Left lung (tissue), 10 donors: ENCODE measurements around the gene CYFIP2. TPM values are rescaled to one million over a fixed set of nuclear protein-coding genes. Genes with fewer than 3 reads are reported as not detected.

ENCODE experiments used
- ATAC-seq: fragments of 200-7000 bp; cut with Tn5 transposase; one replicate; pipeline ENCODE4 v1.9.1; 2020; ENCODE audit warnings: moderate library complexity
- DNase-seq, 4 donors: peaks; one replicate each; pipeline ENCODE4 v3.0.0-alpha.2; 2013 to 2020
- H3K27ac ChIP-seq, 2 donors: fragments of 200-600 bp; sonication (generic) in 1 of 2; one replicate each; pipeline versions ENCODE4 v1.5.0 to v1.8.0; 2020 to 2021
- H3K27me3 ChIP-seq, 2 donors: fragments of 200-600 bp; sonication (generic) in 1 of 2; one replicate each; pipeline versions ENCODE4 v1.5.0 to v1.8.0; 2020 to 2021
- H3K36me3 ChIP-seq, 2 donors: fragments of 200-600 bp; sonication (generic) in 1 of 2; one replicate each; pipeline versions ENCODE4 v1.5.0 to v1.8.0; 2020 to 2021
- H3K4me1 ChIP-seq, 2 donors: fragments of 200-600 bp; one replicate each; pipeline ENCODE4 v1.8.0; 2021
- H3K4me3 ChIP-seq, 2 donors: fragments of 200-600 bp; sonication (generic) in 1 of 2; one replicate each; pipeline versions ENCODE4 v1.5.0 to v1.8.0; 2020 to 2021; ENCODE audit warnings: mild to moderate bottlenecking in 1 of 2
- H3K9me3 ChIP-seq, 2 donors: fragments of 200-600 bp; sonication (generic) in 1 of 2; one replicate each; pipeline versions ENCODE4 v1.5.0 to v1.8.0; 2020 to 2021
- CTCF ChIP-seq, 2 donors: fragments of 200-600 bp; sonication (generic) in 1 of 2; IDR thresholded peaks; one replicate each; pipeline versions ENCODE4 v1.5.0 to v1.8.0; 2021; ENCODE audit warnings: antibody characterized with exemption in 2 of 2
- intact Hi-C, 2 donors: fragments of 100-400 bp; cut with DNase I; formaldehyde crosslinking; loops; one replicate each; pipeline versions ENCODE4 v1.11.2 to v1.14.2; 2022
- polyA plus RNA-seq, 6 donors: library from polyadenylated mRNA; unstranded; fragments of 120-200 nt; gene quantifications; one replicate each; pipeline ENCODE4 v1.2.1, GENCODE V29; 2013; ENCODE audit not compliant: insufficient read length in 6 of 6
- total RNA-seq, 2 donors: library from RNA; stranded (reverse); fragmentation: NEBNext Ultra II Directional; extraction: Animal tissue kit (Norgen Biotek cat#: 25700); gene quantifications; one replicate each; pipeline ENCODE4 v1.2.1, GENCODE V29; 2021
- donor health status: DM: no; HTN: yes; CAD: no.
- donor health status: DM: no; HTN: no; CAD: no.

CYFIP2 gene
- total and polyA plus RNA-seq, 8 donors = 25.6 to 63.4 (median 31.2) TPM

DNA sequence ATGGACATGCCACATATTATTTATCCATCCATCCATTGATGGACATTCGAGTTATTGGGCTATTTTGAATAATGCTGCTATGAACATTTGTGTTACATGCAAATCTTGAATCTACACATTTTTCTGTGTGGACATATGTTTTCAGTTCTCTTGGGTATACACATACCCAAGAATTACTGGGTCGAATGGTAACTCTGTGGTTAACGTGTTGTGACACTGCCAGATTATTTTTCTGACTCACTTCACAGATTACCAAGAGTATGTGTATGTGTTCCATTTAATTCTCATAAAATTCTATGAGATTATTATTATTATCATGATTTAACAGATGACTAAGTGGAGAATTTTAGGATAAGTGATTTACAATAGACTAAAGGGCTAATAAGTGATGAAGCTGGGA is 26.7 kb downstream of the CYFIP2 start:
- no peak for TF ChIP-seq CTCF (IDR thresholded peaks at IDR 0.05)
- Histone ChIP-seq H3K9me3 (no peaks in the 10 kb centered on the region), H3K36me3 (peaks cover 0 to 8% of the 10 kb centered on the region in 2 donors), H3K27ac (no peak overlapping the region), H3K27me3 (no peaks in the 10 kb centered on the region), H3K4me3 (no peak overlapping the region), H3K4me1 (no peaks in the 10 kb centered on the region)
- ATAC-seq (no peak), DNase-seq (no peak)
- intact Hi-C loops = no loop called here

- peaks cover 0 to 8% of the 10 kb centered on the region in 2 donors for H3K36me3 ChIP-seq
- no peaks in the 10 kb centered on the region for H3K27me3 ChIP-seq
- no peak overlapping the region for H3K4me3 ChIP-seq
- no peak for TF ChIP-seq CTCF (IDR thresholded peaks at IDR 0.05)
- DNase-seq (no peak), ATAC-seq (no peak)
- H3K9me3 ChIP-seq = no peaks in the 10 kb centered on the region
- H3K27ac ChIP-seq = no peak overlapping the region
- intact Hi-C loops = no loop called here
- no peaks in the 10 kb centered on the region for H3K4me1 ChIP-seq
Observed at GRCh38 chr5:157294407-157295091, 28.6 kb downstream of the CYFIP2 start.

DNA sequence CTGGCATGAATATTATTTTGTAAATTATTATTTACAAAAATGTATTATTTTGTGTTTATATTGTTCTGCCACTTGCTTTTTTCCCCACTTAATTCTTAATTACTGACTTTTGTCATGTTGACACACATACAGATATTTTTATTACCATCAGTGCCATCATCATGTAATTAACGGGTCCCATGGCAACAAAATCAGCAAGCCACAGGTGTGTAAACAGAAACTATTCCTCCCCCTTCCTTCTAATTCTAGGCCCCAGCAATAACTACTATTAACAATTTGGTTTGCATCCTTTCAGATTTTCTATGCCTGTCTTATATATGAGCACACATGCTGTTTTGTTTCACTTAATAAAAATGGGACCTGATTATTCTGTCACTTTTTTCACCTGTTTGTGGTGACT is 29.3 kb downstream of the CYFIP2 start:
- Histone ChIP-seq H3K9me3 (no peaks in the 10 kb centered on the region), H3K36me3 (peaks cover 0 to 6% of the 10 kb centered on the region in 2 donors), H3K4me1 (no peaks in the 10 kb centered on the region), H3K27ac (no peak overlapping the region), H3K27me3 (no peaks in the 10 kb centered on the region), H3K4me3 (no peak overlapping the region)
- intact Hi-C loops = no loop called here
- TF ChIP-seq CTCF (IDR thresholded peaks at IDR 0.05) = no peak
- ATAC-seq = no peak
- DNase-seq = no peak

GRCh38 chr5:157300564-157300963 is 34.6 kb downstream of the CYFIP2 start:
- H3K27me3 ChIP-seq = no peaks in the 10 kb centered on the region
- H3K4me1 ChIP-seq = no peaks in the 10 kb centered on the region
- intact Hi-C loops = loop anchor here in 1 of 2 donors (10.0 kb wide), 1 partner anchor 146 kb away; no protein-coding TSS in a partner anchor
- H3K36me3 ChIP-seq = peaks cover 0 to 49% of the 10 kb centered on the region in 2 donors
- no peaks in the 10 kb centered on the region for H3K9me3 ChIP-seq
- TF ChIP-seq CTCF (IDR thresholded peaks at IDR 0.05) = no peak
- no peak overlapping the region for H3K27ac ChIP-seq
- DNase-seq (no peak), ATAC-seq (no peak)
- no peak overlapping the region for H3K4me3 ChIP-seq

DNA sequence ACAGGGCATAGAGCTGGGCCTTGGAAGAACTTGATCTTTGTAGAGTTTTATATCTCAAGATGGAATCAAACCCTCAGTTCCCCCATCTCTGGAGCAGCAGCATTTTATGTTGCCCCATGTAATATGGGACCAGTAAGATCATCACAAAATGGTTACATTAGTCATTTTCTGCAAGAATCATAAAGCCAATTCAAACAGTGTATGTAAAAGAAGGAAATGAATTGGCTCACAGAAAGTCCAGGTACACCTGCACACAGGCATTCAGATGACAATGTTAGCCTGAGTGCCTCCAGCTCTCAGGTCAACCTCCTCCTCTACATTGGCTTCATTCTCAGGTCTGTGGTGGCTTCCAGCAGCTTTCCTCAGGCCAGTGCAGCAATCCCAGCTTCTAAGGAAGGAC is 35.1 kb downstream of the CYFIP2 start:
- H3K4me3 ChIP-seq = no peak overlapping the region
- H3K36me3 ChIP-seq = peaks cover 0 to 49% of the 10 kb centered on the region in 2 donors
- no peak for TF ChIP-seq CTCF (IDR thresholded peaks at IDR 0.05)
- no peaks in the 10 kb centered on the region for H3K9me3 ChIP-seq
- no peak for DNase-seq
- no peaks in the 10 kb centered on the region for H3K4me1 ChIP-seq
- no peaks in the 10 kb centered on the region for H3K27me3 ChIP-seq
- no peak overlapping the region for H3K27ac ChIP-seq
- intact Hi-C loops = loop anchor here in 1 of 2 donors (10.0 kb wide), 1 partner anchor 146 kb away; no protein-coding TSS in a partner anchor
- no peak for ATAC-seq
